Right lobe of liver (tissue), 4 donors: ENCODE results near the gene IFRD2.

ENCODE experiments used
- CTCF ChIP-seq, 4 donors: fragments of 200-600 bp in 3 of 4; fragments of 450-650 bp in 1 of 4; IDR thresholded peaks; one replicate each; pipeline versions ENCODE4 v1.5.1 to v1.8.0; 2016 to 2022; ENCODE audit warnings: antibody characterized with exemption in 4 of 4, mild to moderate bottlenecking in 2 of 4
- POLR2A ChIP-seq: fragments of 450-650 bp; IDR thresholded peaks from one replicate; pipeline ENCODE4 v1.6.1; 2017; ENCODE audit warnings: antibody characterized with exemption, mild to moderate bottlenecking
- donor health status: DM: no; HTN: no; CAD: no.
- donor health status: DM: no; HTN: no; CAD: no.
- donor health status: DM: no; HTN: yes; CAD: no.

DNA sequence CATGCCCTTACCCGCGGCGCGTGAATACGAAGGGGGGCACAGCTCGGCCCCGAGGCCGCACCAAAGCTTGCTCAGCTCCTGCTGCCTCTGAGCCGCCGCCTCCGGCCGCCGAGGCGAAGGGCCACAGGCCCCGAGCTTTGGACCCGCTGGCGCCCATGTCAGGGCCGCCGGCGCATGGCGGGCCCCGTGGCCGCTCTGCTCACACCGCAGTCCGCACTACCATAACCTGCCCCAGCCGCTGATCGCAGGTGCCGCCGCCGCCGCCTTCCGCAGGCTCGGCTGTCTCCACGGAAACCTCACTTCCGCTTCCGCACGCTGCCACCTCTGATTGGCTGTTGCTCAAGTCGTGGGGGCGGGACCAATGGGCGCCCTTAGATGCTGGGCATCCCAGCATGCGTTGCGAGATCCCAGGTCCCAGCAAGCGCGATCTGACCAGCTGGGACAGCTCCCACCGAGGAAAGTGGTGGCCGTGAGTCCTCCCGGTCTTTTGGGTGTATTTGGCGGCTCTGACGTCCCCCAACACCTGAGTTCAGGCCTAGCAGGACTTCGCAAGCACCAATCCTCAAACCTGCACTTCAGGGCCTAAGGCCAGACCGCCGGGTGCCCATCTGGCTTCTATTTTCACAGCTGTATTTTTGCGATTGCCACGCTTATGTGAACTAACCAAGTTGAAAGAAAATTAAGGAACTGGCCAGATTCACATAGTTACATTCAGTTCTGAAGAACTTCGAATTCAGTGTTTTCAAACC lies 35.9 kb upstream of the IFRD2 start, which contains the start of gene TUSC2:
- TF ChIP-seq CTCF (IDR thresholded peaks at IDR 0.05): no peak
- peak; percentile 68 for TF ChIP-seq POLR2A
